ENCODE data around the gene OXCT2. TPM values are rescaled to one million over a fixed set of nuclear protein-coding genes. Genes with fewer than 3 reads are reported as not detected.

OXCT2 gene
- total RNA-seq, 1 experiment from 2014 or later = 6.4 TPM

DNA sequence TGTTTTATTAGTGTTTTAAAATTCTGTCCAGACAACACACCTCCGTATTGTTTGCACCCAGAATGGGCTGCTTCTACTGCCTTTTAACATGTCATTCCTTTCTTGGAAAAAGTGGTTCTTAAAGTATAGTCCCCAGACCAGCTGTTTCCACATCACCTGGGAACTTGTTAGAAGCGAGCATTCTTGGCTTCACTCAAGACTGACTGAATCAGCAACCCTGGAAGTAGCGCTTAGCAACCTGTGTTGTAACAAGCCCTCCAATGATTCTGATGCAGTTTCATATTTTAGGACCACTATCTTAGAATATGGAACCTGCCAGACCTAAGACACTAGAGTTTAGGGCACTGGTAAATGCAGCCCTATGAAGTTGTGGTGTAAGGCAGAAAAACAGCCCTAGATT is 38.4 kb downstream of the OXCT2 start:
- ChIA-PET POLR2A (no interaction called here), CTCF (no interaction called here)
- no peak for TF ChIP-seq CTCF (IDR thresholded peaks at IDR 0.05; ENCODE audit: insufficient read depth in 1 of 2, low read depth in 1 of 2, low read length in 1 of 2, severe bottlenecking in 1 of 2, unreplicated experiment in 1 of 2)
- Mint-ChIP-seq H3K4me3 (ENCODE audit: unreplicated experiment) (no peak overlapping the region), H3K27ac (ENCODE audit: unreplicated experiment) (no peak overlapping the region), H3K36me3 (ENCODE audit: insufficient read depth, unreplicated experiment) (no peaks in the 10 kb centered on the region), H3K4me1 (ENCODE audit: low read depth, unreplicated experiment) (no peaks in the 10 kb centered on the region), H3K27me3 (ENCODE audit: insufficient read depth, unreplicated experiment) (peaks cover 25% of the 10 kb centered on the region), H3K9me3 (ENCODE audit: unreplicated experiment) (no peaks in the 10 kb centered on the region)
- H3K4me3 ChIP-seq (ENCODE audit: low read depth, low read length) = no peak overlapping the region
- no peaks in the 10 kb centered on the region for H3K36me3 ChIP-seq (ENCODE audit: control insufficient read depth, insufficient read depth, low read length)
- no TSS peak for BruUV-seq (replicated peaks)
- H3K27me3 ChIP-seq (replicated peaks; ENCODE audit: control insufficient read depth, insufficient read depth, low read length) = no peaks in the 10 kb centered on the region; the same call in 1 of the 2 replicates
- DNase-seq = no peak
- H3K4me1 ChIP-seq = no peaks in the 10 kb centered on the region
- no peaks in the 10 kb centered on the region for H3K9me3 ChIP-seq
- intact Hi-C loops (cut with micrococcal nuclease; ENCODE audit: unreplicated experiment) = no loop called here

DNA sequence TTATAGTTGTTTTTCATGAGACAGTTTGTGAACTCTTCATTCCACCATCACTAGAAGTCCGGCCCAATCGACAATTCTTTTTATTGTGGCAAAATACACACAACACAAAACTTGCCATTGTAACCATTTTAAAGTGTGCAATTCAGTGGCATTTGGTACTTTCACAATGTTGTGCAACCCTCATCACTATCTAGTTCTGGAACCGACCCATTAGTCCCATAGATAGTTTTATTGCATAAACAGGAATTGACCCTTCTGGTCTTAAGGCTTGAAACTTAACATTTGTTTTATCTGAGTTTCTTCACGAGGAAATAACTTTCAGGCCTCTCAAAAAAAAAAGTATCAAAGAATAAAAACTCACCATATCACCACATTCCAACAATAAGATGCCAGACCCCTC is 41.3 kb downstream of the OXCT2 start:
- ChIA-PET POLR2A (no interaction called here), CTCF (no interaction called here)
- Mint-ChIP-seq H3K36me3 (ENCODE audit: insufficient read depth, unreplicated experiment) (no peaks in the 10 kb centered on the region), H3K4me1 (ENCODE audit: low read depth, unreplicated experiment) (no peaks in the 10 kb centered on the region), H3K9me3 (ENCODE audit: unreplicated experiment) (no peaks in the 10 kb centered on the region), H3K27ac (ENCODE audit: unreplicated experiment) (no peak overlapping the region), H3K27me3 (ENCODE audit: insufficient read depth, unreplicated experiment) (peaks cover 34% of the 10 kb centered on the region), H3K4me3 (ENCODE audit: unreplicated experiment) (no peak overlapping the region)
- Histone ChIP-seq H3K27me3 (replicated peaks; ENCODE audit: control insufficient read depth, insufficient read depth, low read length) (no peaks in the 10 kb centered on the region; the same call in 1 of the 2 replicates), H3K36me3 (ENCODE audit: control insufficient read depth, insufficient read depth, low read length) (no peaks in the 10 kb centered on the region), H3K4me3 (ENCODE audit: low read depth, low read length) (no peak overlapping the region), H3K4me1 (no peaks in the 10 kb centered on the region), H3K9me3 (no peaks in the 10 kb centered on the region)
- no peak for TF ChIP-seq CTCF (IDR thresholded peaks at IDR 0.05; ENCODE audit: insufficient read depth in 1 of 2, low read depth in 1 of 2, low read length in 1 of 2, severe bottlenecking in 1 of 2, unreplicated experiment in 1 of 2)
- no peak for DNase-seq
- intact Hi-C loops (cut with micrococcal nuclease; ENCODE audit: unreplicated experiment) = no loop called here
- BruUV-seq (replicated peaks) = no TSS peak

GRCh38 chr1:39729030-39729429 is 42.1 kb downstream of the OXCT2 start:
- TF ChIP-seq CTCF (IDR thresholded peaks at IDR 0.05; ENCODE audit: insufficient read depth in 1 of 2, low read depth in 1 of 2, low read length in 1 of 2, severe bottlenecking in 1 of 2, unreplicated experiment in 1 of 2) = no peak
- Mint-ChIP-seq H3K4me3 (ENCODE audit: unreplicated experiment) (no peak overlapping the region), H3K27me3 (ENCODE audit: insufficient read depth, unreplicated experiment) (peaks cover 32% of the 10 kb centered on the region), H3K9me3 (ENCODE audit: unreplicated experiment) (no peaks in the 10 kb centered on the region), H3K27ac (ENCODE audit: unreplicated experiment) (no peak overlapping the region), H3K36me3 (ENCODE audit: insufficient read depth, unreplicated experiment) (no peaks in the 10 kb centered on the region), H3K4me1 (ENCODE audit: low read depth, unreplicated experiment) (no peaks in the 10 kb centered on the region)
- ChIA-PET POLR2A (no interaction called here), CTCF (no interaction called here)
- no peaks in the 10 kb centered on the region for H3K4me1 ChIP-seq
- H3K27me3 ChIP-seq (replicated peaks; ENCODE audit: control insufficient read depth, insufficient read depth, low read length) = no peaks in the 10 kb centered on the region; the same call in 1 of the 2 replicates
- intact Hi-C loops (cut with micrococcal nuclease; ENCODE audit: unreplicated experiment) = no loop called here
- H3K4me3 ChIP-seq (ENCODE audit: low read depth, low read length) = no peak overlapping the region
- no TSS peak for BruUV-seq (replicated peaks)
- H3K9me3 ChIP-seq = no peaks in the 10 kb centered on the region
- H3K36me3 ChIP-seq (ENCODE audit: control insufficient read depth, insufficient read depth, low read length) = no peaks in the 10 kb centered on the region
- no peak for DNase-seq
